Measurements from ENCODE around the gene SVIL.

GRCh38 chr10:29604291-29604825 lies 30.4 kb downstream of the SVIL start:
- TF ChIP-seq POLR2AphosphoS5 (IDR thresholded peaks at IDR 0.05; ENCODE audit: low read depth, low read length) (no peak), POLR2A (IDR thresholded peaks at IDR 0.05; ENCODE audit: low read depth, low read length) (no peak)
